ENCODE data around the gene ZBTB4.
"Not testable (repeated sequence)": the region's sequence is repeated elsewhere in the genome, so short reads cannot be mapped to it uniquely, and the experiment has no call there.

ZBTB4 gene

DNA sequence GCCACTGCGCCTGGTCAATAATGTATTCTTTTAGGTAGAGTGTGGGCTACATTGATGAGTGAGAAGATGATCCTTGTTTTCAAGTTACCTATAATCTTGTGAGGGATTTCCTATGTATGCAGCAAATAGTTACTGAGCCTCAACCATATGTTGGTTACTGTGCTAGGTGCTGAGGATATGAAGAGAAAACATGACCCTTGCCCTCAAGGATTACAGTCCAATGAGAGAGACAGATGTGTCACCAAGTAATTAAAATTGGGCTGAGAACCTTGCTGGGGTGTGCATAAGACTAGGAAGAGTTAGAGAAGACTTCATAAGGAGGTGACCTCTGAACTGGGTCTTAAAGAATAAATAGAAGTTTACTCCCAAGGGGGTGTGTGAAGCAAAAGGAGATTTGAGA is 12.2 kb upstream of the ZBTB4 start:
- no peak for DNase-seq (ENCODE audit: low spot score)

DNA sequence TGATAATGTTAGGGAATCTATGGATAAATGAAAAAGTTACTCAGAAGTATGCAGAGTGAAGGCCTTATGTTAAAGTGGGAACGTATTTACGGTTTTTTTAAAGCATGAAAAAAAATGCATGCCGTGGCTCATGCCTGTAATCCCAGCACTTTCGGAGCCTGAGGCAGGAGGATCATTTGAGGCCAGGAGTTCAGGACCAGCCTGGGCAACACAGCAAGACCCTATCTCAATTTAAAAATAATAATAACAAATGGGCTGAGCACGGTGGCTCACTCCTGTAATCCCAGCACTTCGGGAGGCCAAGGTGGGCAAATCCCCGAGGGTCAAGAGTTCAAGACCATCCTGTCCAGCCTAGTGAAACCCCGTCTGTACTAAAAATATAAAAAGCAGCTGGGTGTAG is 10.7 kb upstream of the ZBTB4 start:
- DNase-seq (ENCODE audit: low spot score) = no peak

- DNase-seq (ENCODE audit: low spot score) = no peak
Measured at GRCh38 chr17:7486181-7486580, 6.8 kb upstream of the ZBTB4 start.

- DNase-seq (ENCODE audit: low spot score) = no peak
Measured at GRCh38 chr17:7484919-7485377, 5.5 kb upstream of the ZBTB4 start.

DNA sequence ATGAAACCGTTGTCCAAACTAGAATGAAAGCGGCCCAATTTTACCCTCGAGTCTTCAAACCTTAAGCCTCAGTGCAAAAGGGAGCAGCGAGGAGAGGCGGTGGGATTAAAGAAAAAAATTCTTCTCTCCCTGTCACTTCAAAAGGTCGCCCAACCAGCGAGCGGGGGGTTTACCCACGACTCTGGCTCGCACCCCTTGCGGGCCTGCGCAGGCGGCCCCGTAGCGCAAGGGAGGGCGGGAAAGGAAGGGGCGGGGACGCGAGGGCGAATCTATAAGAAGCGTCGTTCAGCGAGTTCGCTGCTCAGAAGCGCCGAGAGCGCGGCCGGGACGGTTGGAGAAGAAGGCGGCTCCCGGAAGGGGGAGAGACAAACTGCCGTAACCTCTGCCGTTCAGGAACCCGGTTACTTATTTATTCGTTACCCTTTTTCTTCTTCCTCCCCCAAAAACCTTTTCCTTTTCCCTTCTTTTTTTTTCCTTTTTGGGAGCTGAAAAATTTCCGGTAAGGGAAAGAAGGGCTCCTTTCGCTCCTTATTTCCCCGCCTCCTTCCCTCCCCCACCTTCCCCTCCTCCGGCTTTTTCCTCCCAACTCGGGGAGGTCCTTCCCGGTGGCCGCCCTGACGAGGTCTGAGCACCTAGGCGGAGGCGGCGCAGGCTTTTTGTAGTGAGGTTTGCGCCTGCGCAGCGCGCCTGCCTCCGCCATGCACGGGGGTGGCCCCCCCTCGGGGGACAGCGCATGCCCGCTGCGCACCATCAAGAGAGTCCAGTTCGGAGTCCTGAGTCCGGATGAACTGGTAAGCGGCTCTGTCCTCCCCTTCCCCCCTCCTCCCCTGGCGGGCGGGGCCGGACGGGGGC is 4.9 kb upstream of the ZBTB4 start, which contains the start of gene POLR2A:
POLR2A (plus strand) TSS at position 300 of the 852 bp plus-strand sequence.
- peak; percentile 98 for DNase-seq (ENCODE audit: low spot score)

- peak; percentile 91 for DNase-seq (ENCODE audit: low spot score)
Measured at GRCh38 chr17:7483255-7484066, 4.0 kb upstream of the ZBTB4 start.

DNA sequence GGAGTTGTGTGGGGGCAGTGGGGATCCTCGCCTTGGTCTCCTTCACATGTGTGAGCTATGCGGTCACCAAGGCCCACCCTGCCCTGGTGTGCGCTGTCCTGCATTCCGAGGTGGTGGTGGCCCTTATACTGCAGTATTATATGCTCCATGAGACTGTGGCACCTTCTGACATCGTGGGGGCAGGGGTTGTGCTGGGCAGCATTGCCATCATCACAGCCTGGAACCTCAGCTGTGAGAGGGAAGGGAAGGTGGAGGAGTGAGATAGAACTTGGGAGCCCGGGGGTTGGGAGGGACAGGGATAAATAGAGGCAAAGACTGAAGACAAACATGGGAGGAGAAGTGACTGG is 3.3 kb upstream of the ZBTB4 start:
- DNase-seq (ENCODE audit: low spot score) = not testable (repeated sequence)

GRCh38 chr17:7481842-7482741 is 2.7 kb upstream of the ZBTB4 start:
- DNase-seq (ENCODE audit: low spot score) = not testable (repeated sequence)

GRCh38 chr17:7481275-7481674 is 1.8 kb upstream of the ZBTB4 start, which contains the start of gene SLC35G6:
Gene SLC35G6 (plus strand): TSS chr17:7481446. CDS start chr17:7481517, 71 bp downstream.
- DNase-seq (ENCODE audit: low spot score) = not testable (repeated sequence)

DNA sequence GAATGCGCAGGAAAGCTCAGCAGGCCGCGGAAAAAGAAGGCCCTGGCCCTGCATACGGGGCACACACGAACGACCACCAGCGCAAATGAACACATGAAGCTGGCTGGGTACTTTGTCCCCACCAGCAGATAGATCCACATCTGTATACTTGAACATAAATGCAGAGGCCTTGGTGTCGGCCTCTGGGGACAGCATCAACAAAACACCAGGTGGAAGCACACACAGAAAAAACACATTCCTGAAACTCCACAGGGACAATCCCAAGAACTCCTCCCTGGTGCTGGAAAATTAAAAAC is 606 bp upstream of the ZBTB4 start:
- no peak for DNase-seq (ENCODE audit: low spot score)

- peak; percentile 61 for DNase-seq (ENCODE audit: low spot score)
Measured at GRCh38 chr17:7478276-7479212, 887 bp downstream of the ZBTB4 start.

DNA sequence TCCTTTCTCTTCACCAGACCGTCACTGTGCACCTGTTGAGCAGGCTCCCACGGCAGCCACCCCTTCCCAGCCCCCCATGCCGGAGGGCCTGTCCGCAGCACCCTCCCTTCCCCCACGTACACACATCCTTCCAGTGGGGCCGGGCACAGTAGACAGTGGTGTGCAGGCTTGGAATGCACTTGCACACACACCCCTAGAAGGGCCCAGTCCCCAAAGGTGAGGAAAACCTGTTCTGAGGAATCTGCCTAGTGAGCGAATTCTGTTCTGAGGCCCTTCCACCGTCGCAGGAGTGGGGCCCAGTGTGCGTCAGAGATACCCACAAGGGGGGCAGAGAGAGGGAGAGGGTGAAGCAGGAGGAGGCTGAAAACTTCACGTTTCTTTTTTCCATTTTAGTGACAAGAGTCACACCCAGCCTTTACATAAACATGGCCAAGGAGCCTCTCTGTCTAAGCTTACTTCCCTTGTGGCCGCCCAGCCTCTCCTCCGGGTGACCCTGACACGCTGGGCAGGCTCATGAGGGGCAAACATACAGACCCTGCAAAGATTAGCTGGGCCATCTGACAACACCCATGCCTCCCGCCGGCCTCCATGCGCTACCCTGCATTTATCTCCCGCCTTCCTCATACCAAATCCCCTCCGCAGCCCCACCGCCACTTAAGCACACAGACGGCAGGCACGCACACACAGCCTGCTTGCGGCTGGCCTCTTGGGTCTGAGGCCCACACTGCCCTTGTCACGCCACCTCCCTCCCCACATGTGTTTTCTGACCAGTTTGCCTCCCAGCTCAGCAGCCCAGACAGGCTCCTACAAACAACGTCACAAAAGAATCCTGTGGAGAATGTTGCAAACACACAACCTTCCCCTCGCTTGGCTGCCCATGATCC is 1.8 kb downstream of the ZBTB4 start:
- no peak for DNase-seq (ENCODE audit: low spot score)

GRCh38 chr17:7476951-7477350 is 2.5 kb downstream of the ZBTB4 start:
- no peak for DNase-seq (ENCODE audit: low spot score)

GRCh38 chr17:7476494-7476893 is 2.9 kb downstream of the ZBTB4 start:
- DNase-seq (ENCODE audit: low spot score) = no peak

- DNase-seq (ENCODE audit: low spot score) = no peak
Measured at GRCh38 chr17:7475764-7476422, 3.5 kb downstream of the ZBTB4 start.

- DNase-seq (ENCODE audit: low spot score) = not testable (repeated sequence)
Measured at GRCh38 chr17:7474767-7475166, 4.7 kb downstream of the ZBTB4 start.

- DNase-seq (ENCODE audit: low spot score) = no peak
Measured at GRCh38 chr17:7471729-7472128, 7.7 kb downstream of the ZBTB4 start.

DNA sequence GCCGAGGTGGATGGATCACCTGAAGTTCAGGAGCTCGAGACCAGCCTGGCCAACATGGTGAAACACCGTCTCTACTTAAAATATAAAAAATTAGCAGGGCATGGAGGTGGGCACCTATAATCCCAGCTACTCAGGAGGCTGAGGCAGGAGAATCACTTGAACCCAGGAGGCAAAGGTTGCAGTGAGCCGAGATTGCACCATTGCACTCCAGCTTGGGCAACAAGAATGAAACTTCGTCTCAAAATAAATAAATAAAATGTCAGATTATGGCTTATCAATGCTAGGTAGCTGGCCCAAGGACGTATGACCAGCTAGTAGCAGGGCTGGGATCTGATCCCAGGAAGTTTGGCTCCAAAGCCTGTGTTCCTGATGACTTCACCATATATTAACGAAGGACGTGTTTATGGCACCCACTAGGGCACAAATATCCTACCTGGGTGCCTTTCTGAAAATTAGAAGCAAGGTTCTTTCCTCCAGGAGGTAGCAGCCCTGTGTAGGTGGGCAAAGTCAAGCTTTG is 8.9 kb downstream of the ZBTB4 start:
- not testable (repeated sequence) for DNase-seq (ENCODE audit: low spot score)

GRCh38 chr17:7469843-7470242 is 9.6 kb downstream of the ZBTB4 start:
- DNase-seq (ENCODE audit: low spot score) = not testable (repeated sequence)
